Right atrium auricular region (tissue), 2 donors: Measurements from ENCODE around the gene KPNA3. TPM values are rescaled to one million over a fixed set of nuclear protein-coding genes. Genes with fewer than 3 reads are reported as not detected.

Source experiments
- DNase-seq: peaks from one replicate; pipeline ENCODE4 v3.0.0-alpha.2; 2019; ENCODE audit warnings: low spot score
- H3K27ac ChIP-seq, 2 donors: fragments of 200-600 bp; sonication (generic); 1 replicate in 1 of 2; 2 replicates in 1 of 2; pipeline ENCODE4 v1.5.1; 2016 to 2019
- H3K27me3 ChIP-seq, 2 donors: fragments of 200-600 bp; sonication (generic); one replicate each; pipeline versions ENCODE4 v1.5.1 to v1.6.0; 2017 to 2019
- H3K36me3 ChIP-seq: fragments of 200-600 bp; sonication (generic); one replicate; pipeline ENCODE4 v1.5.1; 2016
- H3K4me1 ChIP-seq, 2 donors: fragments of 200-600 bp; sonication (generic); one replicate each; pipeline versions ENCODE4 v1.5.1 to v1.6.0; 2017 to 2019
- H3K4me3 ChIP-seq, 2 donors: fragments of 200-600 bp; sonication (generic); 1 replicate in 1 of 2; 2 replicates in 1 of 2; pipeline ENCODE4 v1.5.1; 2017 to 2019; ENCODE audit warnings: mild to moderate bottlenecking in 1 of 2, moderate library complexity in 1 of 2
- H3K9me3 ChIP-seq, 2 donors: fragments of 200-600 bp; sonication (generic); one replicate each; pipeline ENCODE4 v1.5.1; 2019
- total RNA-seq, 2 donors: library from RNA; depleted of rRNA; stranded (reverse); fragments of >200 nt; gene quantifications; one replicate each; pipeline ENCODE4 v1.1.0, GENCODE V29; 2016
- TF ChIP-seq, protein P1 (sequence below), 2 donors: fragments of 200-600 bp; sonication (generic); IDR thresholded peaks; one replicate each; pipeline ENCODE4 v1.5.1; 2019; ENCODE audit warnings: antibody characterized with exemption in 2 of 2

The KPNA3 gene
- total RNA-seq, 2 donors from 2014 or later: 36.6 to 42.0 TPM

DNA sequence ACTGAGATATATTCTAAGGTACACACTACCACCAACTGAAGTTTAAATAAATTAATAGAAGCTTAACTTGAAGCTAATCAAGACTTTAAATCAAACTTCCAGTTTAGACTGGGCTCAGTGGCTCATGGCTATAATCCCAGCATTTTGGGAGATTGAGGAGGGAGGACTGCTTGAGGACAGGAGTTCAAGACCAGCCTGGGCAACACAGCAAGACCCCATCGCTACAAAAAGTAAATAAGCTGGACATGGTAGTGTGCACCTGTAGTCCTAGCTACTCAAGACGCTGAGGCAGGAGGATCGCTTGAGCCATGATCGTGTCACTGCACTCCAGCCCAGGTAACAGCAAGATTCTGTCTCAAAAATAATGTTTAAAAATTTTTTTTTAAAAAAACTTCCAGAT lies 8.6 kb downstream of the KPNA3 start:
- Histone ChIP-seq H3K4me1 (peaks cover 0 to 32% of the 10 kb centered on the region in 2 donors), H3K27me3 (no peaks in the 10 kb centered on the region), H3K4me3 (no peak overlapping the region), H3K9me3 (no peaks in the 10 kb centered on the region), H3K27ac (no peak overlapping the region), H3K36me3 (no peaks in the 10 kb centered on the region)
- TF ChIP-seq, protein P1, sequence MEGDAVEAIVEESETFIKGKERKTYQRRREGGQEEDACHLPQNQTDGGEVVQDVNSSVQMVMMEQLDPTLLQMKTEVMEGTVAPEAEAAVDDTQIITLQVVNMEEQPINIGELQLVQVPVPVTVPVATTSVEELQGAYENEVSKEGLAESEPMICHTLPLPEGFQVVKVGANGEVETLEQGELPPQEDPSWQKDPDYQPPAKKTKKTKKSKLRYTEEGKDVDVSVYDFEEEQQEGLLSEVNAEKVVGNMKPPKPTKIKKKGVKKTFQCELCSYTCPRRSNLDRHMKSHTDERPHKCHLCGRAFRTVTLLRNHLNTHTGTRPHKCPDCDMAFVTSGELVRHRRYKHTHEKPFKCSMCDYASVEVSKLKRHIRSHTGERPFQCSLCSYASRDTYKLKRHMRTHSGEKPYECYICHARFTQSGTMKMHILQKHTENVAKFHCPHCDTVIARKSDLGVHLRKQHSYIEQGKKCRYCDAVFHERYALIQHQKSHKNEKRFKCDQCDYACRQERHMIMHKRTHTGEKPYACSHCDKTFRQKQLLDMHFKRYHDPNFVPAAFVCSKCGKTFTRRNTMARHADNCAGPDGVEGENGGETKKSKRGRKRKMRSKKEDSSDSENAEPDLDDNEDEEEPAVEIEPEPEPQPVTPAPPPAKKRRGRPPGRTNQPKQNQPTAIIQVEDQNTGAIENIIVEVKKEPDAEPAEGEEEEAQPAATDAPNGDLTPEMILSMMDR (IDR thresholded peaks at IDR 0.05): no peak
- DNase-seq: no peak

DNA sequence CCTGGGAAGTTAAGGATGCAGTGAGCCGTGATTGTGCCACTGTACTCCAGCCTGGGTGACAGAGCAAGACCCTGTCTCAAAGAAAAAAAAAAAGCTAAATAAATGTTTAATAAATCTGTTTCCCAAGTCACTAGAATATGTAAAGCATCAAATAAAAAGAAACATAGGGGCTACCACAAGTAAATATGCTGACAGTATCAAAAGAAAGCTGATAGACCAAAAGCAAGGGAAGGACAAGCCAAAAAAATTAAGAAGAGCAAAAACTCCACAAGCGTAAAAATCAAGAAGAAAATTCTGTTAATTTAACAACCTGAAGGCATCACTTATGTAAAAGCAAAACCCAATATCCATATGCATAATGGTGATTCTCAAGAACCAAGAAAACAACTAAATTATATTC lies 9.7 kb downstream of the KPNA3 start:
- DNase-seq: no peak
- TF ChIP-seq, protein P1 (IDR thresholded peaks at IDR 0.05): no peak
- Histone ChIP-seq H3K36me3 (no peaks in the 10 kb centered on the region), H3K9me3 (no peaks in the 10 kb centered on the region), H3K27ac (no peak overlapping the region), H3K27me3 (no peaks in the 10 kb centered on the region), H3K4me3 (no peak overlapping the region), H3K4me1 (peaks cover 0 to 29% of the 10 kb centered on the region in 2 donors)

- H3K36me3 ChIP-seq: no peaks in the 10 kb centered on the region
- DNase-seq: no peak
- H3K9me3 ChIP-seq: no peaks in the 10 kb centered on the region
- no peak overlapping the region for H3K4me3 ChIP-seq
- H3K27me3 ChIP-seq: no peaks in the 10 kb centered on the region
- H3K4me1 ChIP-seq: peaks cover 0 to 29% of the 10 kb centered on the region in 2 donors
- TF ChIP-seq, protein P1 (IDR thresholded peaks at IDR 0.05): no peak
- no peak overlapping the region for H3K27ac ChIP-seq
Measured at GRCh38 chr13:49781806-49782205, 10.7 kb downstream of the KPNA3 start.

GRCh38 chr13:49779721-49780120 lies 12.8 kb downstream of the KPNA3 start:
- TF ChIP-seq, protein P1 (IDR thresholded peaks at IDR 0.05): no peak
- no peak overlapping the region for H3K4me3 ChIP-seq
- H3K27ac ChIP-seq: no peak overlapping the region
- no peaks in the 10 kb centered on the region for H3K27me3 ChIP-seq
- H3K36me3 ChIP-seq: no peaks in the 10 kb centered on the region
- no peak for DNase-seq
- no peaks in the 10 kb centered on the region for H3K9me3 ChIP-seq
- peaks cover 0 to 15% of the 10 kb centered on the region in 2 donors for H3K4me1 ChIP-seq

DNA sequence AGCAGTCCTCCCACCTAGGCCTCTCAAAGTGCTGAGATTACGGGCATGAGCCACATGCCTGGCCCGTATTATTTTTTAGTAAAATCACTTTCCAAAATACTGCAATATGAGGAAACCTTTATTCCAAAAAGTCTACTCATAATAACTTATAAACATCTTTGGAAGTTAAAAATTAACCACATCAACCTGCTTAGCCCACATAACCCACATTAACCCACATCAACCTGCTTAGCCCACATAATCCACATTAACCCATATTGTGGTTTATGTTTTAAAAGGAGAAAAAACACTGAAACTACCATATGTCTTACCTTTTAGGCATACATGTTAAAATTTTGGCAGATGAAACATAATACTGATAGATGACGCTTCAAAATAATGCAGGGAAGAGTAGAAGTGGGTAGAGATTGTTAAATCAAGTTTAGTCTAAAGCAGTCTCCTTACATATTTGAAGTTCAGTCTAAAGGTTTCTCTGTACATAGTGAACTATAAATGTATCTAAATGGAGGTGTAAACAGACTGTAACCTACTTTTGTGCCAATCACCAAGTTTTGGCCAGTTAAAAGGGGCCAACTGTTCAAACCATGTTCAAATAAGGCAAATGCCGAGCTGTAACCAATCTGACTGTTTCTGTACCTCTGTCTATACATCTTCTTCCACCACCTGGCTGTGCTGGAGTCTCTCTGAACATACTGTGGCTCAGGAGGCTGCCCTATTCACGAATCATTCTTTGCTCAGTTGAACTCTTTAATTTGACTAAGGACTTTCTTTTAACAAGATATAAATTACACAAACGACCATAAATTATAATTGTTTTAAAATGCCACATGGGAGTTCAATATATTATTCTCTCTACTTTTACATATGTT lies 14.5 kb downstream of the KPNA3 start:
- H3K27me3 ChIP-seq: no peaks in the 10 kb centered on the region
- TF ChIP-seq, protein P1 (IDR thresholded peaks at IDR 0.05): no peak
- no peaks in the 10 kb centered on the region for H3K9me3 ChIP-seq
- no peak overlapping the region for H3K27ac ChIP-seq
- peaks cover 0 to 7% of the 10 kb centered on the region in 2 donors for H3K4me1 ChIP-seq
- H3K36me3 ChIP-seq: no peaks in the 10 kb centered on the region
- no peak overlapping the region for H3K4me3 ChIP-seq
- no peak for DNase-seq
